NCI-H2196 (cell line): ENCODE results near the gene MITF.
"Not testable (repeated sequence)": the region's sequence is repeated elsewhere in the genome, so short reads cannot be mapped to it uniquely, and the experiment has no call there.

Source experiments
- DNase-seq: peaks from one replicate; lab custom pipeline; 2025; ENCODE audit not compliant: unreplicated experiment; lab: John Stamatoyannopoulos, UW

MITF gene

GRCh38 chr3:69785769-69786320 lies 46.6 kb downstream of the MITF start:
- no peak for DNase-seq

- DNase-seq, result no peak
Measured at GRCh38 chr3:69786854-69787253, 47.6 kb downstream of the MITF start.

- DNase-seq, result no peak
Measured at GRCh38 chr3:69787436-69788168, 48.3 kb downstream of the MITF start.

- DNase-seq, result no peak
Measured at GRCh38 chr3:69791106-69791505, 51.8 kb downstream of the MITF start.

- DNase-seq, result no peak
Measured at GRCh38 chr3:69791919-69792399, 52.7 kb downstream of the MITF start.

GRCh38 chr3:69796126-69796525 lies 56.9 kb downstream of the MITF start:
- not testable (repeated sequence) for DNase-seq

- DNase-seq, result no peak
Measured at GRCh38 chr3:69803681-69804270, 64.5 kb downstream of the MITF start.

GRCh38 chr3:69805491-69805890 lies 66.2 kb downstream of the MITF start:
- DNase-seq, result no peak

- no peak for DNase-seq
Measured at GRCh38 chr3:69806735-69807438, 67.6 kb downstream of the MITF start.

GRCh38 chr3:69807674-69808073 lies 68.4 kb downstream of the MITF start:
- DNase-seq, result no peak

- no peak for DNase-seq
Measured at GRCh38 chr3:69809076-69809835, 70.0 kb downstream of the MITF start.

GRCh38 chr3:69811452-69812401 lies 72.5 kb downstream of the MITF start:
- no peak for DNase-seq

- no peak for DNase-seq
Measured at GRCh38 chr3:69815970-69816369, 76.7 kb downstream of the MITF start.

- no peak for DNase-seq
Measured at GRCh38 chr3:69817988-69818387, 78.7 kb downstream of the MITF start.

- no peak for DNase-seq
Measured at GRCh38 chr3:69819282-69819681, 80.0 kb downstream of the MITF start.

- DNase-seq, result no peak
Measured at GRCh38 chr3:69821133-69821532, 81.9 kb downstream of the MITF start.

- no peak for DNase-seq
Measured at GRCh38 chr3:69823743-69824142, 84.5 kb downstream of the MITF start.

- no peak for DNase-seq
Measured at GRCh38 chr3:69825446-69825845, 86.2 kb downstream of the MITF start.

GRCh38 chr3:69827127-69827526 lies 87.9 kb downstream of the MITF start:
- no peak for DNase-seq

GRCh38 chr3:69828817-69829216 lies 89.6 kb downstream of the MITF start:
- no peak for DNase-seq
